MM.1S (cell line): ENCODE data around the gene ZNF507.

Experiments used
- DNase-seq: peaks from one replicate; pipeline ENCODE4 v3.0.0-alpha.2; 2015
- H2AFZ ChIP-seq: fragments of 300-600 bp; sonication (generic); 2 replicates; pipeline ENCODE4 v1.6.0; 2016; ENCODE audit warnings: antibody characterized with exemption, low read length
- H3F3A ChIP-seq: fragments of 300-600 bp; sonication (generic); 2 replicates; pipeline ENCODE4 v1.6.1; 2016; ENCODE audit warnings: mild to moderate bottlenecking, antibody characterized with exemption, low read length, moderate library complexity, mixed read lengths; ENCODE audit not compliant: insufficient read depth
- H3K27ac ChIP-seq: fragments of 300-600 bp; sonication (generic); 2 replicates; pipeline ENCODE4 v1.5.1; 2016; ENCODE audit warnings: mild to moderate bottlenecking, low read length
- H3K27me3 ChIP-seq: fragments of 300-600 bp; sonication (generic); replicated peaks from 2 replicates; pipeline ENCODE4 v1.6.0; 2016; ENCODE audit warnings: low read length; ENCODE audit not compliant: insufficient read depth
- H3K36me3 ChIP-seq: fragments of 300-600 bp; sonication (generic); replicated peaks from 2 replicates; pipeline ENCODE4 v1.6.1; 2016; ENCODE audit warnings: mild to moderate bottlenecking, low read length, mixed read lengths; ENCODE audit not compliant: insufficient read depth
- H3K4me1 ChIP-seq: fragments of 300-600 bp; sonication (generic); 2 replicates; pipeline ENCODE4 v1.6.1; 2016; ENCODE audit warnings: low read length, mixed read lengths
- H3K4me2 ChIP-seq: fragments of 300-600 bp; sonication (generic); 2 replicates; pipeline ENCODE4 v1.6.0; 2016; ENCODE audit warnings: low read depth, low read length
- H3K4me3 ChIP-seq: fragments of 300-600 bp; sonication (generic); 2 replicates; pipeline ENCODE4 v1.5.1; 2016; ENCODE audit warnings: low read length, mixed read lengths
- H3K79me2 ChIP-seq: fragments of 300-600 bp; sonication (generic); 2 replicates; pipeline ENCODE4 v1.6.1; 2016; ENCODE audit warnings: mixed run types, low read length, mixed read lengths
- H3K9ac ChIP-seq: fragments of 300-600 bp; sonication (generic); 2 replicates; pipeline ENCODE4 v1.6.1; 2016; ENCODE audit warnings: low read length, mixed read lengths
- H3K9me2 ChIP-seq: fragments of 300-600 bp; sonication (generic); replicated peaks from 2 replicates; pipeline ENCODE4 v1.6.1; 2016; ENCODE audit warnings: mild to moderate bottlenecking, low read length, mixed read lengths; ENCODE audit not compliant: insufficient read depth
- H3K9me3 ChIP-seq: fragments of 300-600 bp; sonication (generic); replicated peaks from 2 replicates; pipeline ENCODE4 v1.6.1; 2016; ENCODE audit warnings: mild to moderate bottlenecking, low read length, mixed read lengths; ENCODE audit not compliant: insufficient read depth
- H4K20me1 ChIP-seq: fragments of 300-600 bp; sonication (generic); 2 replicates; pipeline ENCODE4 v1.6.1; 2016; ENCODE audit warnings: mild to moderate bottlenecking, low read length, moderate library complexity, mixed read lengths; ENCODE audit not compliant: insufficient read depth
- CTCF ChIP-seq: fragments of 300-600 bp; sonication (generic); IDR thresholded peaks from 2 replicates; pipeline ENCODE4 v1.5.1; 2016; ENCODE audit warnings: antibody characterized with exemption, low read length, mixed read lengths
- EZH2 ChIP-seq: fragments of 300-600 bp; sonication (generic); optimal IDR thresholded peaks from 2 replicates; pipeline ENCODE3; 2017; ENCODE audit warnings: low read depth, mild to moderate bottlenecking, antibody characterized with exemption, low read length, mixed read lengths
- EZH2phosphoT487 ChIP-seq: fragments of 300-600 bp; sonication (generic); IDR thresholded peaks from 2 replicates; pipeline ENCODE4 v1.6.1; 2018; ENCODE audit warnings: antibody characterized with exemption, low read length

ZNF507 gene

GRCh38 chr19:32415669-32416068, 70.3 kb downstream of the ZNF507 start:
- no peaks in the 10 kb centered on the region for H3K9me3 ChIP-seq
- TF ChIP-seq CTCF = no peak
- no peak for TF ChIP-seq EZH2phosphoT487
- no peak for TF ChIP-seq EZH2
- no peaks in the 10 kb centered on the region for H3K79me2 ChIP-seq
- no peak overlapping the region for H3K9ac ChIP-seq
- 0 out of 2 replicates have a peak, but pooled peaks cover 3% of the 10 kb centered on the region for H3K36me3 ChIP-seq
- no peak overlapping the region for H3K27ac ChIP-seq
- H2AFZ ChIP-seq = no peak overlapping the region
- DNase-seq = no peak
- H3K4me3 ChIP-seq = no peak overlapping the region
- no peaks in the 10 kb centered on the region for H4K20me1 ChIP-seq
- no peaks in the 10 kb centered on the region for H3K4me1 ChIP-seq
- H3K9me2 ChIP-seq = no peaks in the 10 kb centered on the region
- H3K4me2 ChIP-seq = no peak overlapping the region
- no peaks in the 10 kb centered on the region for H3K27me3 ChIP-seq
- H3F3A ChIP-seq = no peaks in the 10 kb centered on the region

- no peak overlapping the region for H3K4me3 ChIP-seq
- H2AFZ ChIP-seq = no peak overlapping the region
- no peak for TF ChIP-seq EZH2
- no peak for TF ChIP-seq EZH2phosphoT487
- no peak for TF ChIP-seq CTCF
- no peaks in the 10 kb centered on the region for H4K20me1 ChIP-seq
- no peak overlapping the region for H3K9ac ChIP-seq
- no peaks in the 10 kb centered on the region for H3K9me3 ChIP-seq
- no peaks in the 10 kb centered on the region for H3F3A ChIP-seq
- H3K4me1 ChIP-seq = no peaks in the 10 kb centered on the region
- no peaks in the 10 kb centered on the region for H3K9me2 ChIP-seq
- H3K27ac ChIP-seq = no peak overlapping the region
- no peaks in the 10 kb centered on the region for H3K36me3 ChIP-seq
- no peak for DNase-seq
- H3K4me2 ChIP-seq = no peak overlapping the region
- H3K79me2 ChIP-seq = no peaks in the 10 kb centered on the region
- no peaks in the 10 kb centered on the region for H3K27me3 ChIP-seq
Observed at GRCh38 chr19:32416749-32417456, 71.5 kb downstream of the ZNF507 start.

- no peaks in the 10 kb centered on the region for H3F3A ChIP-seq
- no peak overlapping the region for H2AFZ ChIP-seq
- no peak overlapping the region for H3K9ac ChIP-seq
- no peak for TF ChIP-seq CTCF
- H3K36me3 ChIP-seq = no peaks in the 10 kb centered on the region
- H3K27me3 ChIP-seq = no peaks in the 10 kb centered on the region
- no peaks in the 10 kb centered on the region for H4K20me1 ChIP-seq
- no peaks in the 10 kb centered on the region for H3K79me2 ChIP-seq
- H3K4me3 ChIP-seq = no peak overlapping the region
- H3K4me1 ChIP-seq = no peaks in the 10 kb centered on the region
- no peaks in the 10 kb centered on the region for H3K9me3 ChIP-seq
- H3K9me2 ChIP-seq = no peaks in the 10 kb centered on the region
- DNase-seq = no peak
- H3K27ac ChIP-seq = no peak overlapping the region
- H3K4me2 ChIP-seq = no peak overlapping the region
Observed at GRCh38 chr19:32418155-32418554, 72.7 kb downstream of the ZNF507 start.
